ENCODE results near the gene PRKCA. TPM values are rescaled to one million over a fixed set of nuclear protein-coding genes. Genes with fewer than 3 reads are reported as not detected.

The PRKCA gene
- total and polyA plus RNA-seq, 2 donors (not counting 3 experiments of a cell fraction or from before 2014, with no cell fraction given): 7.5 to 34.2 TPM

GRCh38 chr17:66552371-66552770 is 250.0 kb downstream of the PRKCA start:
- no peaks in the 10 kb centered on the region for H3K36me3 ChIP-seq (ENCODE audit: control insufficient read depth in 2 of 2, extremely low read depth in 1 of 2, insufficient read depth in 2 of 2, low read length in 2 of 2)
- H2AFZ ChIP-seq (ENCODE audit: low read depth, low read length): no peak overlapping the region
- no peak for TF ChIP-seq GATA2 (IDR thresholded peaks at IDR 0.05; ENCODE audit: insufficient read depth, insufficient read length, low read depth, low read length)
- TF ChIP-seq FOS (IDR thresholded peaks at IDR 0.05; ENCODE audit: borderline replicate concordance, insufficient read depth, low read length): no peak
- no peak for TF ChIP-seq CTCF (IDR thresholded peaks at IDR 0.05; ENCODE audit: extremely low read depth in 1 of 2, insufficient read depth in 1 of 2, low read depth in 1 of 2, low read length in 2 of 2)
- no peak for TF ChIP-seq EZH2 (IDR thresholded peaks at IDR 0.05; ENCODE audit: borderline replicate concordance, low read depth, low read length, severe bottlenecking)
- no peak for TF ChIP-seq POLR2A (IDR thresholded peaks at IDR 0.05; ENCODE audit: low read depth, low read length)
- TF ChIP-seq POLR2AphosphoS5 (IDR thresholded peaks at IDR 0.05; ENCODE audit: insufficient read depth, low read depth, low read length): no peak
- TF ChIP-seq JUN (IDR thresholded peaks at IDR 0.05; ENCODE audit: borderline replicate concordance, insufficient read depth, insufficient read length, low read depth): no peak
- TF ChIP-seq MYC (IDR thresholded peaks at IDR 0.05; ENCODE audit: low read depth, low read length): no peak
- TF ChIP-seq, protein P1, sequence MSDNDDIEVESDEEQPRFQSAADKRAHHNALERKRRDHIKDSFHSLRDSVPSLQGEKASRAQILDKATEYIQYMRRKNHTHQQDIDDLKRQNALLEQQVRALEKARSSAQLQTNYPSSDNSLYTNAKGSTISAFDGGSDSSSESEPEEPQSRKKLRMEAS (IDR thresholded peaks at IDR 0.05; ENCODE audit: insufficient read depth, insufficient read length): no peak
- BruUV-seq (replicated peaks): no TSS peak
- H3K9me1 ChIP-seq (replicated peaks; ENCODE audit: control insufficient read depth, extremely low read depth, insufficient read depth, low read length): no peaks in the 10 kb centered on the region
- dilution Hi-C loops (cut with MboI; ENCODE audit: extremely low pct_ligation_motif_present, low sequenced_read_pairs) (no loop called here), intact Hi-C loops (cut with micrococcal nuclease) (no loop called here)
- no peaks in the 10 kb centered on the region for H3K9me3 ChIP-seq (replicated peaks; ENCODE audit: control insufficient read depth, insufficient read depth, low read length)
- H3K4me3 ChIP-seq (replicated peaks in 1 of 3; ENCODE audit: insufficient read depth in 1 of 3, low read depth in 1 of 3, low read length in 3 of 3): no peak overlapping the region
- ChIA-PET CTCF (interaction anchor here (0.8 kb wide), 1 partner anchor 9 kb away, joined by 3 read pairs; no protein-coding TSS in a partner anchor), POLR2A (no interaction called here)
- no peak for DNase-seq (ENCODE audit: low read depth, low spot score)
- no peaks in the 10 kb centered on the region for H4K20me1 ChIP-seq (replicated peaks; ENCODE audit: control insufficient read depth, extremely low read depth, insufficient read depth, low read length)
- FAIRE-seq: no peak
- H3K9ac ChIP-seq (replicated peaks; ENCODE audit: extremely low read depth, insufficient read depth, low read length): no peak overlapping the region
- no peak overlapping the region for H3K27ac ChIP-seq (ENCODE audit: insufficient read depth, low read depth, low read length)
- no peaks in the 10 kb centered on the region for H3K27me3 ChIP-seq (ENCODE audit: control insufficient read depth in 2 of 2, insufficient read depth in 2 of 2, low read length in 2 of 2)
- peaks cover 34% of the 10 kb centered on the region for H3K4me1 ChIP-seq (ENCODE audit: control insufficient read depth, extremely low read depth, insufficient read depth, low read length)
- H3K79me2 ChIP-seq (ENCODE audit: control insufficient read depth, insufficient read depth, low read length): no peaks in the 10 kb centered on the region
- no peak overlapping the region for H3K4me2 ChIP-seq (ENCODE audit: insufficient read depth, low read length)

All from endothelial cell of umbilical vein (primary cell).